Brain microvascular endothelial cell (primary cell): ENCODE results near the gene ESD.

Experiments used
- DNase-seq: peaks from one replicate; pipeline ENCODE4 v3.0.0-alpha.2; 2020
- H3K27ac ChIP-seq: fragments of 250-450 bp; sonication (Bioruptor Pico); 2 replicates; pipeline ENCODE4 v1.5.1; 2020; ENCODE audit warnings: mild to moderate bottlenecking, moderate library complexity
- H3K27me3 ChIP-seq: fragments of 250-450 bp; sonication (Bioruptor Pico); replicated peaks from 2 replicates; pipeline ENCODE4 v1.5.1; 2020; ENCODE audit warnings: mild to moderate bottlenecking
- H3K36me3 ChIP-seq: fragments of 250-450 bp; sonication (Bioruptor Pico); replicated peaks from 2 replicates; pipeline ENCODE4 v1.5.1; 2020; ENCODE audit warnings: mild to moderate bottlenecking
- H3K4me3 ChIP-seq: 2 replicates; pipeline ENCODE4 v1.5.1; 2011; ENCODE audit warnings: low read depth, mild to moderate bottlenecking, control low read depth, low read length, moderate library complexity
- CTCF ChIP-seq: IDR thresholded peaks from 2 replicates; pipeline ENCODE4 v1.5.1; 2011; ENCODE audit warnings: low read depth, mild to moderate bottlenecking, moderate library complexity, low read length, control low read depth, inconsistent platforms; ENCODE audit errors: missing control alignments
- in situ Hi-C: cut with HindIII; loops from 2 replicates; pipeline ENCODE4 v1.10.0; 2017; ENCODE audit warnings: low sequenced_read_pairs, low pct_ligation_motif_present

Gene ESD

GRCh38 chr13:46834657-46835056 lies 37.7 kb upstream of the ESD start:
- TF ChIP-seq CTCF, result no peak
- Histone ChIP-seq H3K27me3 (no peaks in the 10 kb centered on the region), H3K4me3 (no peak overlapping the region), H3K27ac (no peak overlapping the region), H3K36me3 (no peaks in the 10 kb centered on the region)
- in situ Hi-C loops, result no loop called here
- DNase-seq, result no peak

GRCh38 chr13:46831588-46832194 lies 34.7 kb upstream of the ESD start:
- in situ Hi-C loops, result no loop called here
- TF ChIP-seq CTCF, result peak; percentile 65
- peak; percentile 46 for DNase-seq

GRCh38 chr13:46830405-46831005 lies 33.5 kb upstream of the ESD start:
- in situ Hi-C loops, result no loop called here
- Histone ChIP-seq H3K4me3 (no peak overlapping the region), H3K36me3 (no peaks in the 10 kb centered on the region), H3K27me3 (no peaks in the 10 kb centered on the region), H3K27ac (no peak overlapping the region)
- no peak for TF ChIP-seq CTCF
- DNase-seq, result no peak

More at GRCh38 chr13:46831588-46832194, 34.7 kb upstream of the ESD start:
- Histone ChIP-seq H3K36me3 (no peaks in the 10 kb centered on the region), H3K27me3 (no peaks in the 10 kb centered on the region), H3K27ac (no peak overlapping the region), H3K4me3 (no peak overlapping the region)

- in situ Hi-C loops, result no loop called here
- H3K27ac ChIP-seq, result no peak overlapping the region
- no peaks in the 10 kb centered on the region for H3K36me3 ChIP-seq
- no peaks in the 10 kb centered on the region for H3K27me3 ChIP-seq
- no peak overlapping the region for H3K4me3 ChIP-seq
- TF ChIP-seq CTCF, result no peak
- DNase-seq, result no peak
Observed at GRCh38 chr13:46822551-46822950, 25.6 kb upstream of the ESD start.

- in situ Hi-C loops, result no loop called here
- no peak for TF ChIP-seq CTCF
- Histone ChIP-seq H3K4me3 (no peak overlapping the region), H3K27me3 (no peaks in the 10 kb centered on the region), H3K27ac (no peak overlapping the region), H3K36me3 (no peaks in the 10 kb centered on the region)
- no peak for DNase-seq
Observed at GRCh38 chr13:46817838-46818476, 21.0 kb upstream of the ESD start.
